ENCODE results near the gene TTC9.

- TF ChIP-seq, protein P1, sequence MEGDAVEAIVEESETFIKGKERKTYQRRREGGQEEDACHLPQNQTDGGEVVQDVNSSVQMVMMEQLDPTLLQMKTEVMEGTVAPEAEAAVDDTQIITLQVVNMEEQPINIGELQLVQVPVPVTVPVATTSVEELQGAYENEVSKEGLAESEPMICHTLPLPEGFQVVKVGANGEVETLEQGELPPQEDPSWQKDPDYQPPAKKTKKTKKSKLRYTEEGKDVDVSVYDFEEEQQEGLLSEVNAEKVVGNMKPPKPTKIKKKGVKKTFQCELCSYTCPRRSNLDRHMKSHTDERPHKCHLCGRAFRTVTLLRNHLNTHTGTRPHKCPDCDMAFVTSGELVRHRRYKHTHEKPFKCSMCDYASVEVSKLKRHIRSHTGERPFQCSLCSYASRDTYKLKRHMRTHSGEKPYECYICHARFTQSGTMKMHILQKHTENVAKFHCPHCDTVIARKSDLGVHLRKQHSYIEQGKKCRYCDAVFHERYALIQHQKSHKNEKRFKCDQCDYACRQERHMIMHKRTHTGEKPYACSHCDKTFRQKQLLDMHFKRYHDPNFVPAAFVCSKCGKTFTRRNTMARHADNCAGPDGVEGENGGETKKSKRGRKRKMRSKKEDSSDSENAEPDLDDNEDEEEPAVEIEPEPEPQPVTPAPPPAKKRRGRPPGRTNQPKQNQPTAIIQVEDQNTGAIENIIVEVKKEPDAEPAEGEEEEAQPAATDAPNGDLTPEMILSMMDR (IDR thresholded peaks at IDR 0.05; ENCODE audit: borderline replicate concordance, extremely low read depth, low read length, poor library complexity, severe bottlenecking), result peak; percentile 24
- TF ChIP-seq EZH2 (IDR thresholded peaks at IDR 0.05; ENCODE audit: borderline replicate concordance, low read depth, low read length, severe bottlenecking), result no peak
Measured at GRCh38 chr14:70660967-70661893, 19.5 kb downstream of the TTC9 start.
